Testis (tissue), 3 donors: ENCODE results near the gene HOXA5. TPM values are rescaled to one million over a fixed set of nuclear protein-coding genes. Genes with fewer than 3 reads are reported as not detected.

ENCODE experiments used
- DNase-seq: peaks from one replicate; pipeline ENCODE4 v3.0.0-alpha.2; 2019
- H3K27ac ChIP-seq, 2 donors: fragments of 200-600 bp; sonication (generic); one replicate each; pipeline ENCODE4 v1.5.1; 2019
- H3K27me3 ChIP-seq: fragments of 200-600 bp; sonication (generic); one replicate; pipeline ENCODE4 v1.5.1; 2019
- H3K36me3 ChIP-seq: fragments of 200-600 bp; sonication (generic); one replicate; pipeline ENCODE4 v1.5.1; 2017; ENCODE audit warnings: low read depth; ENCODE audit errors: missing control alignments
- H3K4me1 ChIP-seq: fragments of 200-600 bp; sonication (generic); one replicate; pipeline ENCODE4 v1.5.1; 2019
- H3K4me3 ChIP-seq, 2 donors: fragments of 200-600 bp; sonication (generic); one replicate each; pipeline ENCODE4 v1.5.1; 2017 to 2019
- H3K9me3 ChIP-seq: fragments of 200-600 bp; sonication (generic); one replicate; pipeline ENCODE4 v1.5.1; 2017
- CTCF ChIP-seq, 3 experiments: fragments of 450-650 bp in 2 of 3; fragments of 200-600 bp in 1 of 3; sonication (generic) in 1 of 3; IDR thresholded peaks; one replicate each; pipeline ENCODE4 v1.5.1; 2016 to 2019; ENCODE audit warnings: antibody characterized with exemption in 3 of 3, mild to moderate bottlenecking in 2 of 3, moderate library complexity in 1 of 3
- POLR2A ChIP-seq: fragments of 450-650 bp; IDR thresholded peaks from one replicate; pipeline ENCODE4 v1.6.1; 2017; ENCODE audit warnings: antibody characterized with exemption, mild to moderate bottlenecking, moderate library complexity
- WGBS, 2 donors: methylation state at CpG; one replicate each; pipeline ENCODE4 v1.1.5; 2018; 5-methylcytosine and 5-hydroxymethylcytosine counted together
- intact Hi-C: fragments of 100-400 bp; cut with DNase I; formaldehyde crosslinking; loops from one replicate; pipeline ENCODE4 v1.15.1; 2023; ENCODE audit warnings: low total_unique reads
- polyA plus RNA-seq: library from polyadenylated mRNA; stranded (reverse); fragments of 350-450 nt; fragmentation: Illumina TruSeq; extraction: RNeasy Lipid Tissue Mini Kit (QIAGEN cat#74804); gene quantifications from one replicate; pipeline ENCODE4 v1.2.3, GENCODE V29; 2014; ENCODE audit warnings: low read depth, low replicate concordance; ENCODE audit not compliant: insufficient read depth
- total RNA-seq, 2 donors: library from RNA; depleted of rRNA; stranded (reverse); fragments of >200 nt; gene quantifications; one replicate each; pipeline ENCODE4 v1.2.3, GENCODE V29; 2016

Gene HOXA5
- total and polyA plus RNA-seq, 3 donors from 2014 or later, result 0.63 to 7.6 TPM; not detected in 1

- Histone ChIP-seq H3K27me3 (no peaks in the 10 kb centered on the region), H3K36me3 (no peaks in the 10 kb centered on the region), H3K4me3 (peak within 1 kb of the TSS; percentile 57 to 75), H3K9me3 (no peaks in the 10 kb centered on the region), H3K4me1 (no peaks in the 10 kb centered on the region), H3K27ac (no peak within 1 kb of the TSS)
- intact Hi-C loops, result no loop called here
- WGBS, 2 donors, result 5 to 7% methylated on average over 15 to 66 of the region's 67 CpGs
- peak; percentile 88 for DNase-seq
- no peak for TF ChIP-seq CTCF (IDR thresholded peaks at IDR 0.05)
- TF ChIP-seq POLR2A, result no peak
These were observed 12.7 kb downstream of the HOXA5 start, which contains the start of gene HOXA4 for GRCh38 chr7:27130540-27131389. Gene HOXA4 (minus strand): TSS chr7:27130757. CDS start chr7:27130733, 24 bp downstream.

GRCh38 chr7:27129729-27130539, 13.5 kb downstream of the HOXA5 start:
- 6 to 20% methylated on average over 10 to 46 of the region's 72 CpGs for WGBS, 2 donors
- Histone ChIP-seq H3K27ac (no peak overlapping the region), H3K4me1 (no peaks in the 10 kb centered on the region), H3K36me3 (no peaks in the 10 kb centered on the region), H3K4me3 (peak overlapping the region; percentile 57 to 75), H3K9me3 (no peaks in the 10 kb centered on the region), H3K27me3 (no peaks in the 10 kb centered on the region)
- no peak for TF ChIP-seq CTCF (IDR thresholded peaks at IDR 0.05)
- TF ChIP-seq POLR2A, result no peak
- peak; percentile 14 for DNase-seq
- intact Hi-C loops, result no loop called here

- 29 to 34% methylated on average over 23 to 28 of the region's 28 CpGs for WGBS, 2 donors
- no peak for DNase-seq
- H3K4me3 ChIP-seq, result peak overlapping the region in 1 of 2 donors; percentile 45
- no peaks in the 10 kb centered on the region for H3K36me3 ChIP-seq
- intact Hi-C loops, result no loop called here
- no peaks in the 10 kb centered on the region for H3K9me3 ChIP-seq
- TF ChIP-seq POLR2A (no peak), CTCF (IDR thresholded peaks at IDR 0.05) (no peak)
- H3K27me3 ChIP-seq, result no peaks in the 10 kb centered on the region
- H3K27ac ChIP-seq, result no peak overlapping the region
- no peaks in the 10 kb centered on the region for H3K4me1 ChIP-seq
These were observed 14.4 kb downstream of the HOXA5 start for GRCh38 chr7:27128776-27129728.

DNA sequence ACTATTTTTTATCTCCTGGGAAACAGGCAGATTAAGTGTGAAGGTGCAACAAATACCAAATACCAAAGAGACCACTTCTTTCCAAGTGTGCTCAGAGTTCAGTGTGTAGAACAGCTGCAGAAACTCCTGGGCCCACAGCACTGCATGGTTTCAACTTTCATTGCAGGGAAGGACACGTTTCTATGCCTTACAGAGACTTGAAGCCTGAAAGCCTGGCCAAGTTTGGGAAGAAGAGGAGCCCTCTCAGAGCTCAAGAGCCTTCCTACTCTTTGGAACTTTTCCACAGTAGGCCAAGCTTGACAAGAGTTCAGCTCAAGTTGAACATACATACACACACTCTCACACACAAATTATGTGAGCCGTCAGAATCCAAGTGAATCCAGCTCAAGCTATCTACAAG, 15.4 kb downstream of the HOXA5 start:
- Histone ChIP-seq H3K36me3 (no peaks in the 10 kb centered on the region), H3K4me3 (no peak overlapping the region), H3K27me3 (no peaks in the 10 kb centered on the region), H3K9me3 (no peaks in the 10 kb centered on the region), H3K4me1 (no peaks in the 10 kb centered on the region), H3K27ac (no peak overlapping the region)
- intact Hi-C loops, result no loop called here
- DNase-seq, result no peak
- TF ChIP-seq CTCF (IDR thresholded peaks at IDR 0.05) (no peak), POLR2A (no peak)
- WGBS, 2 donors, result 47 to 57% methylated on average over 2 of the region's 2 CpGs
